DMS79 treated with DMSO at 0.1 percent for 48 hours (cell line): ENCODE results near the gene CPXM1.
"Not testable (repeated sequence)": the region's sequence is repeated elsewhere in the genome, so short reads cannot be mapped to it uniquely, and the experiment has no call there.

Experiments
- DNase-seq: peaks from one replicate; lab custom pipeline; 2025; lab: John Stamatoyannopoulos, UW

CPXM1 gene

GRCh38 chr20:2799688-2800520 lies 523 bp downstream of the CPXM1 start:
- DNase-seq: peak; percentile 54

DNA sequence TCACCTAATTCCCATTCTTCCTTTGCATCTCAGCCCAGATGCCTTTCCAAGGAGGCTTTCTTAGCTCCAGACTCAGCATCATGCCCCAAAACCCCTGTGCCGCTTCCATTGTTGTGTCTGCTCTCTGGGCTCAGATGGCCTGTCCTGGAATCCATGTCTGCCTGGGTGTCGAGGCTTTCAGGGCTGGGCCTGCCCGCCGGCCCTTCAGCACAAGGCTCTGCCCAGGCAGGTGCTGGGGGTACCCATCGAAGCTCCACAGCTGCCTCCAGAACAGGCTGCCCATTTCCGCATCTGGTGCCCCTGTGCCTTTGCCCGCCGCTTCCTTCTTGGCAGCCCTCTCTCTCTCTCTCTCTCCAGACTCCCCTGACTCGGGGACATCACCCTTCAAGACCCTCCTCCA lies 1.2 kb downstream of the CPXM1 start:
- peak; percentile 54 for DNase-seq

DNA sequence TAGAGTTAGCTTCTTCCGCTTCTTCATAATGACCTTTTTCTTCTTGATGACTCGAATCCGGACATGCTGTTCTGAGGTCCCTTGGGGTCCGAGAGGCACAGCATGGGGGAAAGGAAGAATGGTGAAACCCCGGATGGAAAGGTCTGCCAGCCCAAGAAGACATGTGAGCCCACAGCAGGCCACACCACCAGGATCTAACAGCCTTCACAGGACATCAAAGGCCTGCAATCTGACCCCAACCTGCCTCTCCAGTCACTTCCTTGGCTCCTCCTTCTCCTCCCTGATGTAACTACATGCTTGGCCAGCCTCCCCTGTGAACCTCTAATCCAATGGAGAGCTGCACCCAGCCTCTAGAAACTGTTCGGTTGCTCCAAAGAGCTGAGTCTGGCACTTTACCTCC lies 1.6 kb downstream of the CPXM1 start:
- DNase-seq: peak; percentile 35

DNA sequence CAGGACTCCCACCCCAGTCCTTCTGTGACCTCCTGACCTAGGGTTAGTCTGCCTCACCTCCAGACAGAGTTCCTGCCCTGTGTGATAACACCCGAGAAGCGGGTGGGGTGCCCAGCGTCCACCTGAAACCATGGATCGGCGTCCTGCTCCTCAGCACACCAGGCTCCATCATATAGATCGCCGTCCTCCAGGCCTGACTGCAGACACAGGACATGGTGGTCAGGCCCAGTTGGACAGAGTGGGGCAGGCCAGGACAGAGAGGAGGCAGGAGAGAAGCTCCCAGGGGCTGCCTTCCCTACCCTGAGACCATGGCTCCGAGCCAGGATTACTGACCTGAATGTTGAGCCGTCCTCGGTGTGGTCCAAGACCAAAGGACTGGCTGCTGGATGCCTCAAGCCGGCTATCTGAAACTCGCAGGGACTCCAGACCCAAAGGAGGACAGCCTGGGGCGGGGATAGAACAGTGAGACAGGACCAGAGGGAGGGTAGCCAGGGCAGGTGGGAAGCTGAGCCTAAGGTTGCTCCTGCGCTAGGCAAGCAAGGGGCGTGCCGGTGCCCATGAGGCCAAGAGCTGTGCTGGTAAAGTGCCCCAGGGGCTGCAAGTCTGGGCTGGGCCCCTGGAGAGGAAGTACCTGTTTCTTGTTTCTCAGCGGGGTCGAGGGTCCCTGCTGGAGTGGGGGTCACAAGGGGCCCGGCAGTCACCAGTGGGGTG lies 2.2 kb downstream of the CPXM1 start:
- no peak for DNase-seq

DNA sequence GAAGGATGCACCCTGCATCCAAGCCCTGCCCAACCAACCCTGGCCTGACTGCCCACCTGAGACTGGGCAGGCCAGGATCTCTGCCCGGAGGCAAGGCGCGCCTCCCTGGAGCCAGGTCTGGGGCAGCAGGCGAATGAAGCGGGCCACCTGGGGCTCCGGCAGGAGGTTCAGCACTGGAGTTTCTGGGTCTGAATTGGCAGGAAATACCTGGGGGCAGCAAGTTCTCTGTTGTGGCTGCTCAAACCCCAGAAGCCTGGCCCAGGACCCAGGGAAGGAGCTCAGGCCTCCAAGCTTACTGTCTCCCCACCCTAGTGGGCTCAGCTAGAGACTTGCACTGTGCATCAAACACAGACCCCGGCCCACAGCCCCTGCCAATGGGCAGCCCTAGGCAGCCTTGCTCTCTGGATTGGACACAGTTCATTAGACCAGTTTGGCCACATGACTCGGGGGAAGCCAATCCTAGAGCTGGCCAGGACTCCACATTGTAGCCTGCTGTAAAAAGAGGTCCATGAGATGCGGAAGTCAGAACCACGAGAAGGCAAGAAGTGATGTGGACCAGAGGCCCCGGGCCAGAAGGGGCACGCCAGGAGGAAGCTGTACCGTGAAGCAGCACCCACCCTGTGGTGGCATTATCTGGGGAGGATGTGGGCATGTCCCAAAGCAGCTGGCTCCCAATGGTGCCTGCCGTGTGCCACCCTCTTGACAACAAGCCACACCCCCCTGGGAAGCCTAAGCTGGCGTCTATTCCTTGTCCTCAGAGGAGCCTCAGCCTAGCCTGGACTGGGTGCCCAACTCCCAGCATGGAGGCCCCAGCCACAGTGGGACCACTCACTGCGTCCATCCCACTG lies 3.1 kb downstream of the CPXM1 start:
- no peak for DNase-seq

DNA sequence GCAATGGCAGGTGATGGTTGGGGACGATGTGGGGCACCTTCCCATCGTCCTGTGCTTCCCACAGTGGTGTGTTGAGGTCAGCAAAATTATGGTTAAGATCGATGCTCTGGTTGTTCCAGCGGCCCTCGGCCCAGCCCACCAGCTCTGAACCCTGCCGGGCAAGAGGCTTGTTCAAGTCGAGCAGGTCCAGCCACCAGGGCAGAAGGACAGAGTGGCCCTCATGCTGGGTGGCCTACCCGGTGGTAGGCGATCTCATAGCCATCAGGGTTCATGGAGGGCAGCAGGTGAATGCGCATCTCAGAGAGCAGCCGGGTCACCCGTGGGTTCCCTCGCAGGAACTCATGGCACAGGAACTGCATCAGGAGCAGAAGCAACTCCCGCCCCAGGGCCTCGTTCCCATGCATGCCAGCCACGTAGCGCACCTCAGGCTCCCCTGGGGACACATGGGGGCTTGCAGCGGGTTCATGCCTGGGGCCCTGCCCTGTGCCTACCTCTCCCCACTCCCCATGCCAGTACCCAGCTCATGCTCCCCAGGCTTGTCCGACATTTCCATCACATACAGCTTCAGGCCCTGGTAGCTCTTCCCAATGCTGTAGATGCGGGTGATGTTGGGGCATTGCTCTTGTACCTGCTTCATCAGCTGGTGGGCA lies 4.3 kb downstream of the CPXM1 start:
- DNase-seq: no peak

GRCh38 chr20:2795451-2795850 lies 5.0 kb downstream of the CPXM1 start:
- no peak for DNase-seq

GRCh38 chr20:2794866-2795447 lies 5.5 kb downstream of the CPXM1 start:
- no peak for DNase-seq

DNA sequence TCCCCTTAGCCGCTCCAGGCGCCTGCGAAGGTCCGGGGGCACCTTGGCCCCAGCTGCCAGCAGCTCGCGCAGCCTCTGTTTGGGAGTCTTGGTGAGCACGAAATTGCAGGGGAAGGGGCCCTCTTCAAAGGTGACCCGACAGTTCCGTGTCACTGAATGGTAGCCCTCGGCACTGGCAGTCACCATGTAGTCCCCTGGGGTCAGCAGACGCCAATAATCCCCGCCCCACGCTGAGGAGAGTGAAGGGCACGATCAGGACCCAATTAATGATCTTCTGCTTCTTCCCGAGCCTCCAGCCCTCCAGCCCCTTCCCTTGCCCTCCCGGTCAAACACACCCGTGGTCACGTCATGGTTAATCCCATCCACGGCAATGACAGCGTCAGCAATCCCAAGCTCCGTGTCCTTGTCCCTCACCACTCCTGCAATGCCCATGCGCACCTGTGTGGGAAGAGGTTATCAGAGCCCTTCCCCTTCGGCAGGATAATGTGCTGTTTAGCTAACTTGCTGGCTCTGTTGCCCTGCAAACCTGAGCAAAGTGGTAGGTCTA lies 6.2 kb downstream of the CPXM1 start:
- DNase-seq: no peak

DNA sequence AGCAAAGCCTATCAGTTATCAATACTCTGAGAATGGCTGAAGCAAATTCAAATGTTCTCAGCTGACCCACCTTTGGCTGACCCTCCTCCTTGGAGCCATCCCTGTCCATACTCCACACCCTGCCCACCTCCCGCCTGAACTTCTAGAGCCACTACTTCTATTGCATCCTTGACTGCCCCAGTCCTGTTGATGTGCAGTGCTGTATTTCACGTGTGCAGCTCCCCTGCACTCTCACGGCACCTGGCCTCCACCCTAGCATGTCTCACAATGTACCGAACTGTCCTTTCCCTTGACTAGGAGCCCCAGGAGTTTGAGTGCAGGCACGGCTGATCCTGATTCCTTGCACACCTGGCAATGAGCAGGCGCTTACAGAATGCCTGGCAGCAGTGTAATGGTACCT lies 7.0 kb downstream of the CPXM1 start:
- DNase-seq: no peak

GRCh38 chr20:2783908-2784566 lies 16.4 kb downstream of the CPXM1 start:
- no peak for DNase-seq

- no peak for DNase-seq
Observed at GRCh38 chr20:2780948-2781347, 19.5 kb downstream of the CPXM1 start.

- no peak for DNase-seq
Observed at GRCh38 chr20:2778602-2779321, 21.7 kb downstream of the CPXM1 start.

GRCh38 chr20:2775139-2775538 lies 25.3 kb downstream of the CPXM1 start:
- no peak for DNase-seq

GRCh38 chr20:2773812-2774211 lies 26.6 kb downstream of the CPXM1 start:
- DNase-seq: no peak

DNA sequence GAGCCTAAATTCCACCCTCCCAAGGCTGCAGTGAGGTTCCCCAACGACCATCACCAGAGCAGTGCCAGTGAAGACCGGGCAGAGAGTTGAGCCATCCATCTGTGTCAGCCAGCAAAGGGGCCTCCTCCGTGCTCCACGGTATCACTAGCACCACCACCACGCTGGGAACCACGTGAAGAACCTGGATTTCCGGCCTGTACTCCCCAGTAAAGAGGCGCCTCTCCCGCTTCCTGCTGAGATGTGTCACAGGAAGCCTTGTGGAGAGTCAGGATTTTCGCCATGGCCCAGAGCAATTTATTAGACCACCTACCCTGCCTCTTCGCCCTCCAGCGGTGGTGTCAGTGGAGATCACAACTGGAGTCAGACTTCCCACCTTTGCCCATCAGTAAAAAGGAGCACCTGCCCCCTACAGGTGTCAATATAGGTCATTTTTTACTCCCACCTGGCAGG lies 28.8 kb downstream of the CPXM1 start:
- no peak for DNase-seq

GRCh38 chr20:2770091-2770490 lies 30.3 kb downstream of the CPXM1 start:
- not testable (repeated sequence) for DNase-seq

DNA sequence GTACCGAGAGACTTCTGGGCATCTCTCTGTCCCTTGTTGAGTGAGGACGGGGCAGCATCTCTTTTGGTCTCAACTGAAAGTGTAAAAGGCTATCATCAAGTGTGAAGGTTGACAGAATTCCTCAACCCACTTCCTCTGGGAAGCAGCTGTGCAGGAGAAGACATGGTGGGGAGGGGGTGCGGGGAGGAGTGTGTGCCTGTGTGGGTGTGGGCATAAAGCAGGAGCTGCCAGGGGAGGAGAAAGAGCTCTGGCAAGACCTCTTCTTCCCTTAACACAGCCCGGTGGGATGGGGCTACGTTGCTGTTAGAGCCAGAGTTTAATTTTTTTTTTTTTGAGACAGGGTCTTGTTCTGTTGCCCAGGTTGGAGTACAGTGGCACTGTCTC lies 31.8 kb downstream of the CPXM1 start:
- no peak for DNase-seq

GRCh38 chr20:2767768-2768631 lies 32.4 kb downstream of the CPXM1 start:
- DNase-seq: peak; percentile 56
